Measurements from ENCODE around the gene CCDC3.

Gene CCDC3

DNA sequence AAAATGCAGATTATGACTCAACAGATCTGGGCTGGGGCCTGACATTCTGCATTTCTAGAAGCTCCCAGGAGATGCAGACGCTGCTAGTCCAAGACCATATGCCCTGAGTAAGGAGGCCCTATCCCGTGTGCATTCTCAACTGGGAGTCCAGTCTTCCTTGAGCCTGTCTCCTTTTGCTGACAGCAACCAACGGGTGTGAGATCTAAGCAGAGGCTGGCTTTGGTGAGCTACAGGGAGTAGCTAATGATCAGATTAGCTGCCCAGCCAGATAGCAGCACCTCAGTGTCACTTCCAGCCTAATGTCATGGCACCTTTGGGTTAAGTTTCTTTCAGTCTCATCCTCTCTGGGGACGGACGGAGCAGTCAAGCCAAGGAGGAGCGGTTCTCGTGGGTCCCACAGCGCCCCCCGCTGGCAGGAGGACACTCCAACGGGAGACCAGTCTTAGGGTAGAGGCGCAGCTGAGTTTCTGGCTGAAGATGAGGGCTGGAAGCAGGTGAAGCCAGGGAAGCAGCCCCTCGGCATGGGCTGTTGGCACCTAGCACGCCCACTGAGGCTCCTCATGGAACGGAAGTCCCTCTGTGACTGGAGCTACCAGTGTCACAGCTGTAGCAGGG, 154.0 kb downstream of the CCDC3 start:
- Histone ChIP-seq H3K27me3 (ENCODE audit: insufficient read depth, low read length) (no peaks in the 10 kb centered on the region), H3K9ac (ENCODE audit: low read depth, low read length) (no peak overlapping the region), H3K9me3 (ENCODE audit: insufficient read depth, low read depth, low read length) (no peaks in the 10 kb centered on the region), H3K27ac (ENCODE audit: low read length) (no peak overlapping the region), H3K36me3 (ENCODE audit: insufficient read depth, low read depth, low read length) (no peaks in the 10 kb centered on the region), H3K4me1 (ENCODE audit: insufficient read depth, low read length) (peaks cover 3% of the 10 kb centered on the region; the same call in 1 of the 2 replicates), H3K4me3 (ENCODE audit: low read length) (no peak overlapping the region)

DNA sequence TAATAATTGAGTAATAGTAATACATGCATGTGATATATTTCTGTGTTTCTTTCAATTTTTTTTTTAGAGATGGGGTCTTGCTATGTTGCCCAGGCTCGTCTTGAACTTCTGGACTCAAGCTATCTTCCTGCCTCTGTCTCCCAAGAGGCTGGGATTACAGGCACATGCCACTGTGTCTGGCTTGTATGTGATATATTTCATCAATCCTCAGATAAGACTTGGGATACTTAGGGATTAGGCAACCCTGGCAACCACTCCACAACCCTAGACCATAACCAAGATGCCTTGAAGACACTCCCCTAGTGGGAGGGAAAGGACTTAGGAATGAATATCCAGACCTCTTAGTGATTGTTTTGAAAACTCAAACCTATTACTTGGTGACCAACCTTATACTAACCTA, 154.8 kb downstream of the CCDC3 start:
- Histone ChIP-seq H3K36me3 (ENCODE audit: insufficient read depth, low read depth, low read length) (no peaks in the 10 kb centered on the region), H3K27me3 (ENCODE audit: insufficient read depth, low read length) (no peaks in the 10 kb centered on the region), H3K4me3 (ENCODE audit: low read length) (no peak overlapping the region), H3K4me1 (ENCODE audit: insufficient read depth, low read length) (peaks cover 3% of the 10 kb centered on the region; the same call in 1 of the 2 replicates), H3K27ac (ENCODE audit: low read length) (no peak overlapping the region), H3K9ac (ENCODE audit: low read depth, low read length) (no peak overlapping the region), H3K9me3 (ENCODE audit: insufficient read depth, low read depth, low read length) (no peaks in the 10 kb centered on the region)

All from iPS-20b (cell line).